Loucy (cell line): ENCODE measurements around the gene SMOC2.

Experiments used
- H2AFZ ChIP-seq: fragments of 200-600 bp; sonication (generic); 2 replicates; pipeline ENCODE4 v1.6.0; 2016; ENCODE audit warnings: antibody characterized with exemption, mild to moderate bottlenecking, low read length, moderate library complexity
- H3F3A ChIP-seq: fragments of 200-600 bp; 2 replicates; pipeline ENCODE4 v1.6.0; 2016; ENCODE audit warnings: antibody characterized with exemption, low read depth, mild to moderate bottlenecking
- H3K27me3 ChIP-seq: fragments of 200-600 bp; sonication (generic); 2 replicates; pipeline ENCODE4 v1.6.1; 2014; ENCODE audit warnings: low read length, mild to moderate bottlenecking; ENCODE audit not compliant: insufficient read depth, poor library complexity, severe bottlenecking
- H3K36me3 ChIP-seq: fragments of 200-600 bp; sonication (generic); 2 replicates; pipeline ENCODE4 v1.6.1; 2016; ENCODE audit warnings: low read length; ENCODE audit not compliant: insufficient read depth
- H3K4me1 ChIP-seq: fragments of 200-600 bp; sonication (generic); 2 replicates; pipeline ENCODE4 v1.5.1; 2014; ENCODE audit warnings: low read length, mild to moderate bottlenecking; ENCODE audit not compliant: insufficient read depth, poor library complexity, severe bottlenecking
- H3K4me2 ChIP-seq: fragments of 200-600 bp; sonication (generic); 2 replicates; pipeline ENCODE4 v1.6.0; 2014; ENCODE audit warnings: antibody characterized with exemption, low read length, low read depth, mild to moderate bottlenecking; ENCODE audit not compliant: poor library complexity, severe bottlenecking
- H3K4me3 ChIP-seq: fragments of 200-600 bp; sonication (generic); 2 replicates; pipeline ENCODE4 v1.5.1; 2014; ENCODE audit warnings: low read length, mild to moderate bottlenecking, mixed read lengths; ENCODE audit not compliant: poor library complexity, severe bottlenecking
- H3K79me2 ChIP-seq: fragments of 200-600 bp; sonication (generic); 2 replicates; pipeline ENCODE4 v1.6.1; 2014; ENCODE audit warnings: low read length; ENCODE audit not compliant: insufficient read depth
- H3K9ac ChIP-seq: fragments of 200-600 bp; sonication (generic); 2 replicates; pipeline ENCODE4 v1.6.0; 2014; ENCODE audit warnings: mild to moderate bottlenecking, low read depth, low read length, moderate library complexity; ENCODE audit not compliant: poor library complexity, severe bottlenecking
- H3K9me2 ChIP-seq: fragments of 200-600 bp; sonication (generic); replicated peaks from 2 replicates; pipeline ENCODE4 v1.6.1; 2016; ENCODE audit warnings: low read depth, low read length, mixed read lengths
- H3K9me3 ChIP-seq: fragments of 200-600 bp; sonication (generic); 2 replicates; pipeline ENCODE4 v1.6.1; 2014; ENCODE audit warnings: mild to moderate bottlenecking, antibody characterized with exemption, low read length, low read depth; ENCODE audit not compliant: insufficient read depth
- H4K20me1 ChIP-seq: fragments of 200-600 bp; sonication (generic); 2 replicates; pipeline ENCODE4 v1.6.0; 2014; ENCODE audit warnings: antibody characterized with exemption, low read length, mild to moderate bottlenecking; ENCODE audit not compliant: insufficient read depth, poor library complexity, severe bottlenecking
- CTCF ChIP-seq: fragments of 200-600 bp; sonication (generic); conservative IDR thresholded peaks from 2 replicates; pipeline ENCODE4 v1.5.1; 2014; ENCODE audit warnings: mild to moderate bottlenecking, antibody characterized with exemption, low read length
- EZH2phosphoT487 ChIP-seq: fragments of 200-600 bp; IDR thresholded peaks from 2 replicates; pipeline ENCODE4 v1.6.1; 2018; ENCODE audit warnings: antibody characterized with exemption, mild to moderate bottlenecking, moderate library complexity, borderline replicate concordance

The SMOC2 gene

DNA sequence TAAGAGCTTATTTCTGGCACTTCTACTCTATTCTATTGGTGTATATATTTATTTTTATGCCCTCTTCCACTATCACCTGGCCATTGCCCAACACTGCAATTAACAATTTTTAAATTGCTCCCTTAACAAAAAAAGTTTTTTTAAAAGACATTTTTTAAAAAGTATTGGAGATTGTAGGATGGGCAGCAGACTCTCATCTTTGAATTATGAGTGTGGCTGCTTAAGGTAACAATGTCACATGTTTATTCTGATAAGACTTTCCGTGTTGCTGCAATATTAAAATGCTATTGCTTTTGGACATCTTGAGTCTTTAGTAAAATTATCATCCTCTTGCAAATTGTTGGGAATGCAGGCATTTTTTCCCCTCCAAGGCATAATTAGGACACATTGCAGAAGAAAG lies 31.4 kb downstream of the SMOC2 start:
- Histone ChIP-seq H3F3A (no peaks in the 10 kb centered on the region), H2AFZ (no peak overlapping the region), H4K20me1 (no peaks in the 10 kb centered on the region), H3K4me3 (no peak overlapping the region), H3K9me3 (peaks cover 13% of the 10 kb centered on the region; the same call in 1 of the 2 replicates), H3K4me2 (no peak overlapping the region), H3K36me3 (no peaks in the 10 kb centered on the region), H3K27me3 (no peaks in the 10 kb centered on the region), H3K79me2 (no peaks in the 10 kb centered on the region), H3K9ac (no peak overlapping the region), H3K9me2 (no peaks in the 10 kb centered on the region), H3K4me1 (no peaks in the 10 kb centered on the region)
- TF ChIP-seq EZH2phosphoT487: no peak
- no peak for TF ChIP-seq CTCF

DNA sequence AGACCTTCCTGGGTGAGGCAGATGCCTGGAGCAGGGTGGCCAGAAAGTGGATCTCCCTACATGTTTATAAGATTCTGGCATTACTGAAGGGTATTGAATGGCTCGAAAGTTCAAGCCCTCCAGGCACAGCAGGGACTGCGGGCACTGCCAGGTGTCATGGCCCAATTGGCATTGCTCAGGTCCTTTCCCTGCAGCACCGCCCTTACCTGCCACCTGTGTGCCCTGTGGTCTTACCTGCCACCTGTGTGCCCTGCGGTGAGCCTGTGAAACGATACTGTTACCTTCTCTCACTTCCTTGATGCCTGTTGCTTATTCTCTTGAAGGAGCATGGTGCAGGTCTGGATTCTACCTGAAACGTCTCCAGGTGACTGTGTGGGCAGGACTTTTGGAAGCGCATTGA lies 32.2 kb downstream of the SMOC2 start:
- no peaks in the 10 kb centered on the region for H3K27me3 ChIP-seq
- no peaks in the 10 kb centered on the region for H3K4me1 ChIP-seq
- no peak overlapping the region for H3K4me3 ChIP-seq
- peaks cover 13% of the 10 kb centered on the region; the same call in 1 of the 2 replicates for H3K9me3 ChIP-seq
- no peaks in the 10 kb centered on the region for H3K79me2 ChIP-seq
- no peaks in the 10 kb centered on the region for H4K20me1 ChIP-seq
- TF ChIP-seq EZH2phosphoT487: no peak
- TF ChIP-seq CTCF: no peak
- H3K36me3 ChIP-seq: no peaks in the 10 kb centered on the region
- H2AFZ ChIP-seq: no peak overlapping the region
- H3K9ac ChIP-seq: no peak overlapping the region
- no peak overlapping the region for H3K4me2 ChIP-seq
- H3F3A ChIP-seq: no peaks in the 10 kb centered on the region
- H3K9me2 ChIP-seq: no peaks in the 10 kb centered on the region

DNA sequence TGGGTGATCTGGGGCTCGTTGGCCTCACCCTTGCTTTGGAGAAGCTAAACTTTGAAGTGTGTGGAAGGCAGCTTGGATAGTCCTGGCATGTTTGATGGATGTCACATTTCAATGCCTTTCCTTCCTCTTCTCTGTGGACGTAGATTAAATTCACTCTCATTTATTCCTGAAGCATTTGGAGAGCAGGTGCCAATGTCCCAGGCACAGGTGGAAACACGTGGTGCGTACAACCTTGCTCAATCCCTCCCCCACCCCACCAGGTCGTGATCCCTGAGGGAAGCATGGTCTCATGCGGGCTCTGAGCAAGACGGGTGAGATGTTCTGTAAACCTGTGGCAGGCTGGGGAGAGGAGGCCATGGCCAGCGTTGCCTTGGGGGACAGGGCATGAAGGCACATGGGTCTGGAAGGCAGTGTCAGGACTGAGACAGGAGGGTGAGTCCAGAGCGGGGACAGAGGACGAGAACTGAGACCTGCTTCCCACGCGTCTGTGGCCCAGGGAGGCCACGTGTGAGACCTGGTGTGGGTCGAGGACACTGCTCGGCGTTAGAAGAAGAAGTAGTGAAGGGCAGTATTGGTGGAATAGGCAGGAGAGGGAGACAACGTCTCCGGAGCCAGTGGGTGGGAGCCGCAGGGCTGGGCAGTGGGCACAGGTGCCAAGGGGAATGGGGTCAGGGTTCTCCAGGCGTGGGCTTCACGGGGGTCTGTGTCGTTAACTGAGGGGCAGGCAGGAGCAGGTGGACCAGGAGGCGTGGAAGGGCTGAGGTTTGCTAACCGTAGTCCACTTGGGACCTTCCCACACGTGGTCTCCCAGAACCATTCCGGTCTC lies 34.4 kb downstream of the SMOC2 start:
- no peak overlapping the region for H2AFZ ChIP-seq

More for the DNA sequence above, 34.4 kb downstream of the SMOC2 start:
- H3K9ac ChIP-seq: no peak overlapping the region
- no peaks in the 10 kb centered on the region for H3F3A ChIP-seq
- peaks cover 13% of the 10 kb centered on the region; the same call in 1 of the 2 replicates for H3K9me3 ChIP-seq
- H3K4me3 ChIP-seq: no peak overlapping the region
- H3K9me2 ChIP-seq: no peaks in the 10 kb centered on the region
- no peaks in the 10 kb centered on the region for H3K4me1 ChIP-seq
- TF ChIP-seq EZH2phosphoT487: no peak
- no peak for TF ChIP-seq CTCF
- no peaks in the 10 kb centered on the region for H3K27me3 ChIP-seq
- H3K79me2 ChIP-seq: no peaks in the 10 kb centered on the region
- H3K36me3 ChIP-seq: no peaks in the 10 kb centered on the region
- H3K4me2 ChIP-seq: no peak overlapping the region
- no peaks in the 10 kb centered on the region for H4K20me1 ChIP-seq
